ENCODE results near the gene HSPE1. TPM values are rescaled to one million over a fixed set of nuclear protein-coding genes. Genes with fewer than 3 reads are reported as not detected.
A peak's percentile ranks its signal among the peaks of the same experiment; 100 is the strongest.

The HSPE1 gene
- polyA plus RNA-seq, 2 of the 4 experiments (the other 2 are of a cell fraction) = 468 to 1,198 TPM

GRCh38 chr2:197453914-197454398 is 46.2 kb upstream of the HSPE1 start:
- peak overlapping the region; percentile 97 for H3K27ac ChIP-seq
- FAIRE-seq = no peak
- H3K9me3 ChIP-seq = no peaks in the 10 kb centered on the region
- DNase-seq (ENCODE audit: low read depth in 1 of 2, low spot score in 1 of 2) = peak in 1 of 2 experiments; percentile 53
- peak overlapping the region; percentile 83 for H3K4me3 ChIP-seq
- ATAC-seq = peak; percentile 69 to 70
- POLR2A ChIA-PET = interaction anchor here (1.3 to 3.4 kb wide), 3 partner anchors 18 to 45 kb away, joined by 3 to 50 read pairs (median 33); partner anchors contain the start of genes HSPD1, HSPE1 and SF3B1
- H3K4me1 ChIP-seq = peaks cover 22% of the 10 kb centered on the region; the same call in 2 of the 3 replicates
- TF ChIP-seq ESRRA (IDR thresholded peaks at IDR 0.05; ENCODE audit: borderline replicate concordance, low read length) (no peak), SREBF2 (IDR thresholded peaks at IDR 0.05) (no peak), USF2 (IDR thresholded peaks at IDR 0.05) (no peak), EP300 (IDR thresholded peaks at IDR 0.05) (no peak), CBX8 (IDR thresholded peaks at IDR 0.05) (no peak)
- peak overlapping the region; percentile 83 for H3K4me2 ChIP-seq
- WGBS (ENCODE audit: missing lambda C conversion rate) = under 1% methylated on average over 11 of the region's 11 CpGs
- CTCF ChIA-PET = interaction anchor here (1.2 kb wide), 2 partner anchors 11 to 46 kb away, joined by 3 to 5 read pairs; partner anchors contain the start of gene HSPD1

GRCh38 chr2:197454923-197455322 is 45.3 kb upstream of the HSPE1 start:
- TF ChIP-seq, protein P1, sequence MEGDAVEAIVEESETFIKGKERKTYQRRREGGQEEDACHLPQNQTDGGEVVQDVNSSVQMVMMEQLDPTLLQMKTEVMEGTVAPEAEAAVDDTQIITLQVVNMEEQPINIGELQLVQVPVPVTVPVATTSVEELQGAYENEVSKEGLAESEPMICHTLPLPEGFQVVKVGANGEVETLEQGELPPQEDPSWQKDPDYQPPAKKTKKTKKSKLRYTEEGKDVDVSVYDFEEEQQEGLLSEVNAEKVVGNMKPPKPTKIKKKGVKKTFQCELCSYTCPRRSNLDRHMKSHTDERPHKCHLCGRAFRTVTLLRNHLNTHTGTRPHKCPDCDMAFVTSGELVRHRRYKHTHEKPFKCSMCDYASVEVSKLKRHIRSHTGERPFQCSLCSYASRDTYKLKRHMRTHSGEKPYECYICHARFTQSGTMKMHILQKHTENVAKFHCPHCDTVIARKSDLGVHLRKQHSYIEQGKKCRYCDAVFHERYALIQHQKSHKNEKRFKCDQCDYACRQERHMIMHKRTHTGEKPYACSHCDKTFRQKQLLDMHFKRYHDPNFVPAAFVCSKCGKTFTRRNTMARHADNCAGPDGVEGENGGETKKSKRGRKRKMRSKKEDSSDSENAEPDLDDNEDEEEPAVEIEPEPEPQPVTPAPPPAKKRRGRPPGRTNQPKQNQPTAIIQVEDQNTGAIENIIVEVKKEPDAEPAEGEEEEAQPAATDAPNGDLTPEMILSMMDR (IDR thresholded peaks at IDR 0.05) = no peak
- TF ChIP-seq POLR2A (IDR thresholded peaks at IDR 0.05; ENCODE audit: low read length) (no peak), RNF2 (IDR thresholded peaks at IDR 0.05; ENCODE audit: borderline replicate concordance, low read depth) (no peak), ZFP36 (IDR thresholded peaks at IDR 0.05; ENCODE audit: borderline replicate concordance, partially characterized antibody) (no peak), MYC (IDR thresholded peaks at IDR 0.05; ENCODE audit: borderline replicate concordance, low read length) (no peak), USF2 (IDR thresholded peaks at IDR 0.05) (no peak), HDAC2 (IDR thresholded peaks at IDR 0.05) (no peak), HMGXB4 (CRISPR knock-in tag; IDR thresholded peaks at IDR 0.05; ENCODE audit: borderline replicate concordance) (no peak), FOSL2 (IDR thresholded peaks at IDR 0.05) (no peak), FOSL2 (CRISPR knock-in tag; IDR thresholded peaks at IDR 0.05) (no peak), E2F6 (IDR thresholded peaks at IDR 0.05; ENCODE audit: borderline replicate concordance, low read depth) (no peak), KDM5A (IDR thresholded peaks at IDR 0.05) (no peak), FOSB (CRISPR knock-in tag; IDR thresholded peaks at IDR 0.05) (no peak)
- TF ChIP-seq, protein P2, sequence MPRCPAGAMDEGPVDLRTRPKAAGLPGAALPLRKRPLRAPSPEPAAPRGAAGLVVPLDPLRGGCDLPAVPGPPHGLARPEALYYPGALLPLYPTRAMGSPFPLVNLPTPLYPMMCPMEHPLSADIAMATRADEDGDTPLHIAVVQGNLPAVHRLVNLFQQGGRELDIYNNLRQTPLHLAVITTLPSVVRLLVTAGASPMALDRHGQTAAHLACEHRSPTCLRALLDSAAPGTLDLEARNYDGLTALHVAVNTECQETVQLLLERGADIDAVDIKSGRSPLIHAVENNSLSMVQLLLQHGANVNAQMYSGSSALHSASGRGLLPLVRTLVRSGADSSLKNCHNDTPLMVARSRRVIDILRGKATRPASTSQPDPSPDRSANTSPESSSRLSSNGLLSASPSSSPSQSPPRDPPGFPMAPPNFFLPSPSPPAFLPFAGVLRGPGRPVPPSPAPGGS (IDR thresholded peaks at IDR 0.05) = no peak
- TF ChIP-seq, protein P3, sequence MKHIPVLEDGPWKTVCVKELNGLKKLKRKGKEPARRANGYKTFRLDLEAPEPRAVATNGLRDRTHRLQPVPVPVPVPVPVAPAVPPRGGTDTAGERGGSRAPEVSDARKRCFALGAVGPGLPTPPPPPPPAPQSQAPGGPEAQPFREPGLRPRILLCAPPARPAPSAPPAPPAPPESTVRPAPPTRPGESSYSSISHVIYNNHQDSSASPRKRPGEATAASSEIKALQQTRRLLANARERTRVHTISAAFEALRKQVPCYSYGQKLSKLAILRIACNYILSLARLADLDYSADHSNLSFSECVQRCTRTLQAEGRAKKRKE (CRISPR knock-in tag; IDR thresholded peaks at IDR 0.05; ENCODE audit: low read depth) = no peak
- ChIA-PET POLR2A (no interaction called here), CTCF (no interaction called here)
- peak overlapping the region; percentile 83 for H3K4me3 ChIP-seq
- ATAC-seq (no peak), FAIRE-seq (no peak), DNase-seq (ENCODE audit: low read depth in 1 of 2, low spot score in 1 of 2) (no peak)
- H3K4me2 ChIP-seq = peak overlapping the region; percentile 83
- peaks cover 32% of the 10 kb centered on the region for H3K4me1 ChIP-seq
- H3K27ac ChIP-seq = no peak overlapping the region; a peak in 1 of 6 replicates
- 89% methylated on average over 2 of the region's 2 CpGs for WGBS (ENCODE audit: missing lambda C conversion rate)
- H3K9me3 ChIP-seq = no peaks in the 10 kb centered on the region

All from A549 (cell line).